ENCODE measurements around the gene MCAM. TPM values are rescaled to one million over a fixed set of nuclear protein-coding genes. Genes with fewer than 3 reads are reported as not detected.

Gene MCAM
- total RNA-seq, 1 experiment from 2014 or later = 26.4 TPM

DNA sequence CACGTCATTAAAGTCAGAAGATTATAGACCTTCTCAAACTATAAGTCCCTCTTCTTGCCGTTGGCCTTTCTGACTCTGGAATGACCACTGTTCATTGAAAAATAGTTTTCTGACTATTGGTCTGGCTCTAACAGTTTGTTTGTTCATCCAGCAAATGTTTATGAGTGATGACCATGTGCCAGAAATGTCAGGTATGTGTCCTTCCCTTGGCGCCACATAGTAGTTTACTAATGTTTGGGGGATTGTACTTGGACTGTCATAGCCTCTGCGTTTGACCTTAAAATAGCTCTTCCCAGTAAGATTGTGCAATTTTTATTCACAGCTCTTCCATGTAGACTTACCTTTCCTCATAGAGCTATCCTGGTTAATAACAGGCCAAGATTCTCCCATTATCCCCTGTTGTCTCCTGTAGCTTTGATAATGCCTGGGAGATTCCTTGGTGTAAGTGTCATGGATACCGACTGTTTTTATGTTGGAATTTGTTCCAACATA is 13.7 kb downstream of the MCAM start:
- DNase-seq (ENCODE audit: low spot score) (no peak), ATAC-seq (no peak)
- Mint-ChIP-seq H3K36me3 (peaks cover 54% of the 10 kb centered on the region), H3K27me3 (ENCODE audit: low read depth) (no peaks in the 10 kb centered on the region), H3K4me3 (no peak overlapping the region), H3K9me3 (no peaks in the 10 kb centered on the region), H3K4me1 (peaks cover 14% of the 10 kb centered on the region), H3K27ac (no peak overlapping the region; the same call in 1 of the 2 replicates)
- CTCF ChIA-PET = no interaction called here
- POLR2A ChIA-PET = no interaction called here
- TF ChIP-seq CBFB (CRISPR knock-in tag; IDR thresholded peaks at IDR 0.05; ENCODE audit: low read depth) = no peak
- TF ChIP-seq OVOL2 (CRISPR knock-in tag; IDR thresholded peaks at IDR 0.05; ENCODE audit: borderline replicate concordance) = no peak
- TF ChIP-seq, protein P1, sequence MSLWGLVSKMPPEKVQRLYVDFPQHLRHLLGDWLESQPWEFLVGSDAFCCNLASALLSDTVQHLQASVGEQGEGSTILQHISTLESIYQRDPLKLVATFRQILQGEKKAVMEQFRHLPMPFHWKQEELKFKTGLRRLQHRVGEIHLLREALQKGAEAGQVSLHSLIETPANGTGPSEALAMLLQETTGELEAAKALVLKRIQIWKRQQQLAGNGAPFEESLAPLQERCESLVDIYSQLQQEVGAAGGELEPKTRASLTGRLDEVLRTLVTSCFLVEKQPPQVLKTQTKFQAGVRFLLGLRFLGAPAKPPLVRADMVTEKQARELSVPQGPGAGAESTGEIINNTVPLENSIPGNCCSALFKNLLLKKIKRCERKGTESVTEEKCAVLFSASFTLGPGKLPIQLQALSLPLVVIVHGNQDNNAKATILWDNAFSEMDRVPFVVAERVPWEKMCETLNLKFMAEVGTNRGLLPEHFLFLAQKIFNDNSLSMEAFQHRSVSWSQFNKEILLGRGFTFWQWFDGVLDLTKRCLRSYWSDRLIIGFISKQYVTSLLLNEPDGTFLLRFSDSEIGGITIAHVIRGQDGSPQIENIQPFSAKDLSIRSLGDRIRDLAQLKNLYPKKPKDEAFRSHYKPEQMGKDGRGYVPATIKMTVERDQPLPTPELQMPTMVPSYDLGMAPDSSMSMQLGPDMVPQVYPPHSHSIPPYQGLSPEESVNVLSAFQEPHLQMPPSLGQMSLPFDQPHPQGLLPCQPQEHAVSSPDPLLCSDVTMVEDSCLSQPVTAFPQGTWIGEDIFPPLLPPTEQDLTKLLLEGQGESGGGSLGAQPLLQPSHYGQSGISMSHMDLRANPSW (CRISPR knock-in tag; conservative IDR thresholded peaks at IDR 0.05; ENCODE audit: low read depth) = no peak
- no peak for TF ChIP-seq ZNF423 (CRISPR knock-in tag; IDR thresholded peaks at IDR 0.05)
- TF ChIP-seq, protein P2, sequence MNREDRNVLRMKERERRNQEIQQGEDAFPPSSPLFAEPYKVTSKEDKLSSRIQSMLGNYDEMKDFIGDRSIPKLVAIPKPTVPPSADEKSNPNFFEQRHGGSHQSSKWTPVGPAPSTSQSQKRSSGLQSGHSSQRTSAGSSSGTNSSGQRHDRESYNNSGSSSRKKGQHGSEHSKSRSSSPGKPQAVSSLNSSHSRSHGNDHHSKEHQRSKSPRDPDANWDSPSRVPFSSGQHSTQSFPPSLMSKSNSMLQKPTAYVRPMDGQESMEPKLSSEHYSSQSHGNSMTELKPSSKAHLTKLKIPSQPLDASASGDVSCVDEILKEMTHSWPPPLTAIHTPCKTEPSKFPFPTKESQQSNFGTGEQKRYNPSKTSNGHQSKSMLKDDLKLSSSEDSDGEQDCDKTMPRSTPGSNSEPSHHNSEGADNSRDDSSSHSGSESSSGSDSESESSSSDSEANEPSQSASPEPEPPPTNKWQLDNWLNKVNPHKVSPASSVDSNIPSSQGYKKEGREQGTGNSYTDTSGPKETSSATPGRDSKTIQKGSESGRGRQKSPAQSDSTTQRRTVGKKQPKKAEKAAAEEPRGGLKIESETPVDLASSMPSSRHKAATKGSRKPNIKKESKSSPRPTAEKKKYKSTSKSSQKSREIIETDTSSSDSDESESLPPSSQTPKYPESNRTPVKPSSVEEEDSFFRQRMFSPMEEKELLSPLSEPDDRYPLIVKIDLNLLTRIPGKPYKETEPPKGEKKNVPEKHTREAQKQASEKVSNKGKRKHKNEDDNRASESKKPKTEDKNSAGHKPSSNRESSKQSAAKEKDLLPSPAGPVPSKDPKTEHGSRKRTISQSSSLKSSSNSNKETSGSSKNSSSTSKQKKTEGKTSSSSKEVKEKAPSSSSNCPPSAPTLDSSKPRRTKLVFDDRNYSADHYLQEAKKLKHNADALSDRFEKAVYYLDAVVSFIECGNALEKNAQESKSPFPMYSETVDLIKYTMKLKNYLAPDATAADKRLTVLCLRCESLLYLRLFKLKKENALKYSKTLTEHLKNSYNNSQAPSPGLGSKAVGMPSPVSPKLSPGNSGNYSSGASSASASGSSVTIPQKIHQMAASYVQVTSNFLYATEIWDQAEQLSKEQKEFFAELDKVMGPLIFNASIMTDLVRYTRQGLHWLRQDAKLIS (CRISPR knock-in tag; IDR thresholded peaks at IDR 0.05; ENCODE audit: borderline replicate concordance) = no peak
- TF ChIP-seq IRF2 (CRISPR knock-in tag; IDR thresholded peaks at IDR 0.05; ENCODE audit: borderline replicate concordance, low read depth) = no peak
- TF ChIP-seq, protein P3, sequence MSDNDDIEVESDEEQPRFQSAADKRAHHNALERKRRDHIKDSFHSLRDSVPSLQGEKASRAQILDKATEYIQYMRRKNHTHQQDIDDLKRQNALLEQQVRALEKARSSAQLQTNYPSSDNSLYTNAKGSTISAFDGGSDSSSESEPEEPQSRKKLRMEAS (CRISPR knock-in tag; IDR thresholded peaks at IDR 0.05) = no peak
- TF ChIP-seq, protein P4, sequence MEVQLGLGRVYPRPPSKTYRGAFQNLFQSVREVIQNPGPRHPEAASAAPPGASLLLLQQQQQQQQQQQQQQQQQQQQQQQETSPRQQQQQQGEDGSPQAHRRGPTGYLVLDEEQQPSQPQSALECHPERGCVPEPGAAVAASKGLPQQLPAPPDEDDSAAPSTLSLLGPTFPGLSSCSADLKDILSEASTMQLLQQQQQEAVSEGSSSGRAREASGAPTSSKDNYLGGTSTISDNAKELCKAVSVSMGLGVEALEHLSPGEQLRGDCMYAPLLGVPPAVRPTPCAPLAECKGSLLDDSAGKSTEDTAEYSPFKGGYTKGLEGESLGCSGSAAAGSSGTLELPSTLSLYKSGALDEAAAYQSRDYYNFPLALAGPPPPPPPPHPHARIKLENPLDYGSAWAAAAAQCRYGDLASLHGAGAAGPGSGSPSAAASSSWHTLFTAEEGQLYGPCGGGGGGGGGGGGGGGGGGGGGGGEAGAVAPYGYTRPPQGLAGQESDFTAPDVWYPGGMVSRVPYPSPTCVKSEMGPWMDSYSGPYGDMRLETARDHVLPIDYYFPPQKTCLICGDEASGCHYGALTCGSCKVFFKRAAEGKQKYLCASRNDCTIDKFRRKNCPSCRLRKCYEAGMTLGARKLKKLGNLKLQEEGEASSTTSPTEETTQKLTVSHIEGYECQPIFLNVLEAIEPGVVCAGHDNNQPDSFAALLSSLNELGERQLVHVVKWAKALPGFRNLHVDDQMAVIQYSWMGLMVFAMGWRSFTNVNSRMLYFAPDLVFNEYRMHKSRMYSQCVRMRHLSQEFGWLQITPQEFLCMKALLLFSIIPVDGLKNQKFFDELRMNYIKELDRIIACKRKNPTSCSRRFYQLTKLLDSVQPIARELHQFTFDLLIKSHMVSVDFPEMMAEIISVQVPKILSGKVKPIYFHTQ (CRISPR knock-in tag; IDR thresholded peaks at IDR 0.05) = no peak
- no peak for TF ChIP-seq ZNF396 (CRISPR knock-in tag; IDR thresholded peaks at IDR 0.05; ENCODE audit: borderline replicate concordance)
- no peak for TF ChIP-seq FOXK1 (CRISPR knock-in tag; IDR thresholded peaks at IDR 0.05)
- TF ChIP-seq, protein P5, sequence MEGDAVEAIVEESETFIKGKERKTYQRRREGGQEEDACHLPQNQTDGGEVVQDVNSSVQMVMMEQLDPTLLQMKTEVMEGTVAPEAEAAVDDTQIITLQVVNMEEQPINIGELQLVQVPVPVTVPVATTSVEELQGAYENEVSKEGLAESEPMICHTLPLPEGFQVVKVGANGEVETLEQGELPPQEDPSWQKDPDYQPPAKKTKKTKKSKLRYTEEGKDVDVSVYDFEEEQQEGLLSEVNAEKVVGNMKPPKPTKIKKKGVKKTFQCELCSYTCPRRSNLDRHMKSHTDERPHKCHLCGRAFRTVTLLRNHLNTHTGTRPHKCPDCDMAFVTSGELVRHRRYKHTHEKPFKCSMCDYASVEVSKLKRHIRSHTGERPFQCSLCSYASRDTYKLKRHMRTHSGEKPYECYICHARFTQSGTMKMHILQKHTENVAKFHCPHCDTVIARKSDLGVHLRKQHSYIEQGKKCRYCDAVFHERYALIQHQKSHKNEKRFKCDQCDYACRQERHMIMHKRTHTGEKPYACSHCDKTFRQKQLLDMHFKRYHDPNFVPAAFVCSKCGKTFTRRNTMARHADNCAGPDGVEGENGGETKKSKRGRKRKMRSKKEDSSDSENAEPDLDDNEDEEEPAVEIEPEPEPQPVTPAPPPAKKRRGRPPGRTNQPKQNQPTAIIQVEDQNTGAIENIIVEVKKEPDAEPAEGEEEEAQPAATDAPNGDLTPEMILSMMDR (IDR thresholded peaks at IDR 0.05) = no peak
- TF ChIP-seq SMAD4 (CRISPR knock-in tag; IDR thresholded peaks at IDR 0.05) = no peak
- TF ChIP-seq ZNF671 (CRISPR knock-in tag; IDR thresholded peaks at IDR 0.05) = no peak

Data from WTC11 (cell line).